Panc1 (cell line): ENCODE data around the gene SIM2. TPM values are rescaled to one million over a fixed set of nuclear protein-coding genes. Genes with fewer than 3 reads are reported as not detected.

Experiments used
- ATAC-seq: fragments of 200-7000 bp; cut with Tn5 transposase; 2 replicates; pipeline ENCODE4 v1.9.1; 2020; ENCODE audit warnings: mild to moderate bottlenecking, moderate library complexity
- BruUV-seq: library from RNA; stranded (reverse); fragments of 400-500 nt; replicated peaks from 2 replicates; lab custom pipeline; 2021; lab: Mats Ljungman, UMichigan
- CTCF ChIA-PET: fragments of 300-600 bp; sonication (Branson Sonifier 250); formaldehyde crosslinking; loops from one replicate; lab custom pipeline; 2022; ENCODE audit warnings: antibody characterized with exemption; lab: Charles Lee
- POLR2A ChIA-PET: fragments of 300-600 bp; sonication (Branson Sonifier 250); formaldehyde crosslinking; loops from one replicate; lab custom pipeline; 2022; ENCODE audit warnings: antibody characterized with exemption; lab: Charles Lee
- DNase-seq: peaks from one replicate; pipeline ENCODE4 v3.0.0-alpha.2; 2010; ENCODE audit warnings: low read depth, low spot score
- H3K27ac ChIP-seq: 2 replicates; pipeline ENCODE4 v1.5.1; 2011; ENCODE audit warnings: mild to moderate bottlenecking, low read length, inconsistent platforms
- H3K27me3 ChIP-seq: fragments of 200-500 bp; sonication (Bioruptor generic); 2 replicates; pipeline ENCODE4 v1.6.0; 2014; ENCODE audit warnings: low read length, inconsistent platforms; ENCODE audit not compliant: control insufficient read depth, insufficient read depth
- H3K36me3 ChIP-seq: fragments of 200-500 bp; sonication (Bioruptor generic); 2 replicates; pipeline ENCODE4 v1.5.1; 2014; ENCODE audit warnings: inconsistent platforms, mild to moderate bottlenecking, low read length, moderate library complexity; ENCODE audit not compliant: control insufficient read depth, insufficient read depth
- H3K4me1 ChIP-seq: 2 replicates; pipeline ENCODE4 v1.5.1; 2011; ENCODE audit warnings: inconsistent platforms, mild to moderate bottlenecking, low read length, moderate library complexity; ENCODE audit not compliant: control insufficient read depth, insufficient read depth
- H3K4me3 ChIP-seq, 2 experiments: 2 replicates each; pipeline ENCODE4 v1.5.1; 2011 to 2012; ENCODE audit warnings: low read depth in 2 of 2, low read length in 2 of 2, mild to moderate bottlenecking in 2 of 2, inconsistent platforms in 1 of 2, moderate library complexity in 1 of 2
- H3K9me3 ChIP-seq: fragments of 200-500 bp; sonication (Bioruptor generic); 2 replicates; pipeline ENCODE4 v1.5.1; 2014; ENCODE audit warnings: low read depth, mild to moderate bottlenecking, inconsistent platforms, low read length, moderate library complexity; ENCODE audit not compliant: control insufficient read depth, insufficient read depth
- POLR2AphosphoS5 ChIP-seq: IDR thresholded peaks from 2 replicates; pipeline ENCODE4 v1.6.1; 2012; ENCODE audit warnings: mild to moderate bottlenecking, low read depth, low read length, moderate library complexity
- SIN3A ChIP-seq: IDR thresholded peaks from 2 replicates; pipeline ENCODE4 v1.6.1; 2012; ENCODE audit warnings: low read depth, mild to moderate bottlenecking, low read length, moderate library complexity, borderline replicate concordance; ENCODE audit not compliant: insufficient read depth
- TCF7L2 ChIP-seq: IDR thresholded peaks from 2 replicates; pipeline ENCODE4 v1.6.1; 2011; ENCODE audit warnings: mild to moderate bottlenecking, low read depth, low read length, inconsistent platforms
- in situ Hi-C: cut with HindIII; loops from 2 replicates; pipeline ENCODE4 v1.10.0; 2016; ENCODE audit warnings: low sequenced_read_pairs, low pct_unique_long_range_greater_than_20kb
- intact Hi-C: fragments of 100-400 bp; cut with micrococcal nuclease; formaldehyde crosslinking; loops from one replicate; pipeline ENCODE4 v1.10.0; 2022; ENCODE audit not compliant: unreplicated experiment
- total RNA-seq: library from RNA; stranded (reverse); gene quantifications from one replicate; pipeline ENCODE4 v1.2.1, GENCODE V29; 2021; ENCODE audit not compliant: unreplicated experiment
- TF ChIP-seq, protein P1 (sequence below), 2 experiments: IDR thresholded peaks; 2 replicates each; pipeline ENCODE4 v1.6.1; 2011 to 2012; ENCODE audit warnings: low read depth in 2 of 2, control low read depth in 1 of 2, low read length in 1 of 2, mild to moderate bottlenecking in 1 of 2, moderate library complexity in 1 of 2; ENCODE audit not compliant: insufficient read depth in 1 of 2
- TF ChIP-seq, protein P2 (sequence below): fragments of 450-650 bp; IDR thresholded peaks from 2 replicates; pipeline ENCODE4 v1.5.1; 2017; ENCODE audit warnings: mild to moderate bottlenecking

SIM2 gene
- total RNA-seq, 1 experiment from 2014 or later: 11.5 TPM

DNA sequence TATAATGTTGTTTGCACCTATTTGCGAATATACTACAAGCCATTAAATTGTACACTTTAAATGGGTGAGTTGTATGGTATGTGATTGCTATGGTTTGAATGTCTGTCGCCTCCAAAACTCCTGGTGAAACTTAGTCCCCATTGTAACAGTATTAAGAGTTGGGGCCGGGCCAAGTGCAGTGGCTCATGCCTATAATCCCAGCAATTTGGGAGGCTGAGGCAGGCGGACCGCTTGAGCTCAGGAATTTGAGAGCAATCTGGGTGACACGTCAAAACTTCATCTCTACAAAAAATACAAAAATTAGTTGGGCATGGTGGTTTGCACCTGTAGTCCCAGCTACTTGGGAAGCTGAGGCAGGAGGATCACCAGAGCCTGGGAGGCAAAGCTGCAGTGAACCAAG lies 12.0 kb upstream of the SIM2 start:
- in situ Hi-C loops: no loop called here
- no peak overlapping the region for H3K4me3 ChIP-seq
- no peak overlapping the region for H3K27ac ChIP-seq
- ATAC-seq (no peak), DNase-seq (no peak)
- no peaks in the 10 kb centered on the region for H3K27me3 ChIP-seq
- POLR2A ChIA-PET: no interaction called here
- no TSS peak for BruUV-seq
- CTCF ChIA-PET: interaction anchor here (1.3 kb wide), 1 partner anchor 87 kb away, joined by 17 read pairs; no protein-coding TSS in a partner anchor
- intact Hi-C loops: no loop called here
- H3K4me1 ChIP-seq: no peaks in the 10 kb centered on the region
- TF ChIP-seq, protein P1, sequence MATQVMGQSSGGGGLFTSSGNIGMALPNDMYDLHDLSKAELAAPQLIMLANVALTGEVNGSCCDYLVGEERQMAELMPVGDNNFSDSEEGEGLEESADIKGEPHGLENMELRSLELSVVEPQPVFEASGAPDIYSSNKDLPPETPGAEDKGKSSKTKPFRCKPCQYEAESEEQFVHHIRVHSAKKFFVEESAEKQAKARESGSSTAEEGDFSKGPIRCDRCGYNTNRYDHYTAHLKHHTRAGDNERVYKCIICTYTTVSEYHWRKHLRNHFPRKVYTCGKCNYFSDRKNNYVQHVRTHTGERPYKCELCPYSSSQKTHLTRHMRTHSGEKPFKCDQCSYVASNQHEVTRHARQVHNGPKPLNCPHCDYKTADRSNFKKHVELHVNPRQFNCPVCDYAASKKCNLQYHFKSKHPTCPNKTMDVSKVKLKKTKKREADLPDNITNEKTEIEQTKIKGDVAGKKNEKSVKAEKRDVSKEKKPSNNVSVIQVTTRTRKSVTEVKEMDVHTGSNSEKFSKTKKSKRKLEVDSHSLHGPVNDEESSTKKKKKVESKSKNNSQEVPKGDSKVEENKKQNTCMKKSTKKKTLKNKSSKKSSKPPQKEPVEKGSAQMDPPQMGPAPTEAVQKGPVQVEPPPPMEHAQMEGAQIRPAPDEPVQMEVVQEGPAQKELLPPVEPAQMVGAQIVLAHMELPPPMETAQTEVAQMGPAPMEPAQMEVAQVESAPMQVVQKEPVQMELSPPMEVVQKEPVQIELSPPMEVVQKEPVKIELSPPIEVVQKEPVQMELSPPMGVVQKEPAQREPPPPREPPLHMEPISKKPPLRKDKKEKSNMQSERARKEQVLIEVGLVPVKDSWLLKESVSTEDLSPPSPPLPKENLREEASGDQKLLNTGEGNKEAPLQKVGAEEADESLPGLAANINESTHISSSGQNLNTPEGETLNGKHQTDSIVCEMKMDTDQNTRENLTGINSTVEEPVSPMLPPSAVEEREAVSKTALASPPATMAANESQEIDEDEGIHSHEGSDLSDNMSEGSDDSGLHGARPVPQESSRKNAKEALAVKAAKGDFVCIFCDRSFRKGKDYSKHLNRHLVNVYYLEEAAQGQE (IDR thresholded peaks at IDR 0.05; ENCODE audit: insufficient read depth in 1 of 2, low read depth in 2 of 2, low read length in 1 of 2): no peak
- TF ChIP-seq SIN3A (no peak), POLR2AphosphoS5 (no peak), TCF7L2 (no peak)
- TF ChIP-seq, protein P2, sequence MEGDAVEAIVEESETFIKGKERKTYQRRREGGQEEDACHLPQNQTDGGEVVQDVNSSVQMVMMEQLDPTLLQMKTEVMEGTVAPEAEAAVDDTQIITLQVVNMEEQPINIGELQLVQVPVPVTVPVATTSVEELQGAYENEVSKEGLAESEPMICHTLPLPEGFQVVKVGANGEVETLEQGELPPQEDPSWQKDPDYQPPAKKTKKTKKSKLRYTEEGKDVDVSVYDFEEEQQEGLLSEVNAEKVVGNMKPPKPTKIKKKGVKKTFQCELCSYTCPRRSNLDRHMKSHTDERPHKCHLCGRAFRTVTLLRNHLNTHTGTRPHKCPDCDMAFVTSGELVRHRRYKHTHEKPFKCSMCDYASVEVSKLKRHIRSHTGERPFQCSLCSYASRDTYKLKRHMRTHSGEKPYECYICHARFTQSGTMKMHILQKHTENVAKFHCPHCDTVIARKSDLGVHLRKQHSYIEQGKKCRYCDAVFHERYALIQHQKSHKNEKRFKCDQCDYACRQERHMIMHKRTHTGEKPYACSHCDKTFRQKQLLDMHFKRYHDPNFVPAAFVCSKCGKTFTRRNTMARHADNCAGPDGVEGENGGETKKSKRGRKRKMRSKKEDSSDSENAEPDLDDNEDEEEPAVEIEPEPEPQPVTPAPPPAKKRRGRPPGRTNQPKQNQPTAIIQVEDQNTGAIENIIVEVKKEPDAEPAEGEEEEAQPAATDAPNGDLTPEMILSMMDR: no peak
- no peaks in the 10 kb centered on the region for H3K36me3 ChIP-seq
- H3K9me3 ChIP-seq: no peaks in the 10 kb centered on the region

DNA sequence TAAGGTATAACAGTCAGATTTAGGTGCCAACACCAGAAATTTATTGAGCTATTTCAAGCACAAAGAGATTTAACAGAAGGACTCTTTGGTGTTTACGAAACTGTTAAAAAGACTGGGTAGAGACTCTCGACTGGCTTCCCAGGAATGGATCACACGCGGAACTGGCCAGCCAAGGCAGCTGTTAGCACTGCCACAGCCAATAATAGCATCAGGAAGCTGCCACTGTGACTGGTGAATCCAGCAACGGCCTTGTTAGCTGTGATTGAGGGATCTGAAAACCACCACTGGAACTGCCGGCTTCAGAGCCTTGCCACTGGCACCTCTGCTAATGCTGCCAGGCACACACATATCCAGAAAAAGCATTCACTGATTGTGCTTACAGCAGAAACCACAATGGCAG lies 10.6 kb upstream of the SIM2 start:
- DNase-seq (no peak), ATAC-seq (no peak)
- POLR2A ChIA-PET: no interaction called here
- Histone ChIP-seq H3K27ac (no peak overlapping the region), H3K4me3 (no peak overlapping the region), H3K36me3 (no peaks in the 10 kb centered on the region), H3K4me1 (no peaks in the 10 kb centered on the region), H3K9me3 (no peaks in the 10 kb centered on the region), H3K27me3 (no peaks in the 10 kb centered on the region)
- in situ Hi-C loops (no loop called here), intact Hi-C loops (no loop called here)
- BruUV-seq: no TSS peak
- CTCF ChIA-PET: no interaction called here
- TF ChIP-seq POLR2AphosphoS5 (no peak), SIN3A (no peak), TCF7L2 (no peak)
- TF ChIP-seq, protein P2: no peak
- TF ChIP-seq, protein P1 (IDR thresholded peaks at IDR 0.05; ENCODE audit: insufficient read depth in 1 of 2, low read depth in 2 of 2, low read length in 1 of 2): no peak
